Caco-2 (cell line): ENCODE data around the gene KRTAP10-8. TPM values are rescaled to one million over a fixed set of nuclear protein-coding genes. Genes with fewer than 3 reads are reported as not detected.

Source experiments
- BruUV-seq: library from RNA; stranded (reverse); fragments of 400-500 nt; replicated peaks from 2 replicates; lab custom pipeline; 2021; lab: Mats Ljungman, UMichigan
- CTCF ChIA-PET: fragments of 300-600 bp; sonication (Branson Sonifier 250); formaldehyde crosslinking; loops from one replicate; lab custom pipeline; 2022; ENCODE audit warnings: antibody characterized with exemption; lab: Charles Lee
- POLR2A ChIA-PET: fragments of 300-600 bp; sonication (Branson Sonifier 250); formaldehyde crosslinking; loops from one replicate; lab custom pipeline; 2022; ENCODE audit warnings: antibody characterized with exemption; lab: Charles Lee
- DNase-seq, 2 experiments: peaks; one replicate each; pipeline versions ENCODE4 v3.0.0 to v3.0.0-alpha.2; 2020 to 2022
- H3K27me3 ChIP-seq: replicated peaks from 2 replicates; pipeline ENCODE4 v1.6.0; 2011; ENCODE audit warnings: low read length; ENCODE audit not compliant: control insufficient read depth, insufficient read depth
- H3K36me3 ChIP-seq: 2 replicates; pipeline ENCODE4 v1.5.1; 2011; ENCODE audit warnings: low read length; ENCODE audit not compliant: control insufficient read depth, insufficient read depth
- H3K4me1 ChIP-seq: fragments of 250-450 bp; sonication (Bioruptor Pico); 2 replicates; pipeline ENCODE4 v1.5.1; 2020; ENCODE audit warnings: mild to moderate bottlenecking
- H3K4me3 ChIP-seq: 2 replicates; pipeline ENCODE4 v1.5.1; 2011; ENCODE audit warnings: low read depth, mild to moderate bottlenecking, control low read depth, low read length
- H3K9me3 ChIP-seq: fragments of 250-450 bp; sonication (Bioruptor Pico); 2 replicates; pipeline ENCODE4 v1.5.1; 2020; ENCODE audit warnings: mild to moderate bottlenecking, moderate library complexity
- H3K27ac Mint-ChIP-seq: one replicate; pipeline ENCODE4 v1.8.0; 2022; ENCODE audit warnings: mixed read lengths; ENCODE audit not compliant: unreplicated experiment
- H3K27me3 Mint-ChIP-seq: one replicate; pipeline ENCODE4 v1.8.0; 2022; ENCODE audit warnings: mixed read lengths; ENCODE audit not compliant: insufficient read depth, unreplicated experiment
- H3K36me3 Mint-ChIP-seq: one replicate; pipeline ENCODE4 v1.8.0; 2022; ENCODE audit warnings: mild to moderate bottlenecking, mixed read lengths; ENCODE audit not compliant: insufficient read depth, unreplicated experiment
- H3K4me1 Mint-ChIP-seq: one replicate; pipeline ENCODE4 v1.8.0; 2022; ENCODE audit warnings: low read depth, mixed read lengths; ENCODE audit not compliant: unreplicated experiment
- H3K4me3 Mint-ChIP-seq: one replicate; pipeline ENCODE4 v1.8.0; 2022; ENCODE audit warnings: mild to moderate bottlenecking, moderate library complexity, mixed read lengths; ENCODE audit not compliant: unreplicated experiment
- H3K9me3 Mint-ChIP-seq: one replicate; pipeline ENCODE4 v1.8.0; 2022; ENCODE audit warnings: mixed read lengths; ENCODE audit not compliant: unreplicated experiment
- intact Hi-C: fragments of 100-400 bp; cut with micrococcal nuclease; formaldehyde crosslinking; loops from one replicate; pipeline ENCODE4 v1.10.0; 2022; ENCODE audit not compliant: unreplicated experiment
- total RNA-seq: library from RNA; stranded (reverse); gene quantifications from 2 replicates; pipeline ENCODE4 v1.2.3, GENCODE V29; 2022
- TF ChIP-seq, protein P1 (sequence below), 2 experiments: fragments of 200-600 bp in 1 of 2; IDR thresholded peaks; 1 replicate in 1 of 2; 2 replicates in 1 of 2; pipeline versions ENCODE4 v1.5.1 to v1.8.0; 2011 to 2022; ENCODE audit warnings: antibody characterized with exemption in 1 of 2, control low read depth in 1 of 2, inconsistent platforms in 1 of 2, low read depth in 1 of 2, low read length in 1 of 2, mild to moderate bottlenecking in 1 of 2, moderate library complexity in 1 of 2; ENCODE audit not compliant: insufficient read depth in 1 of 2, severe bottlenecking in 1 of 2, unreplicated experiment in 1 of 2

KRTAP10-8 gene
- total RNA-seq, 1 experiment from 2014 or later: not detected

DNA sequence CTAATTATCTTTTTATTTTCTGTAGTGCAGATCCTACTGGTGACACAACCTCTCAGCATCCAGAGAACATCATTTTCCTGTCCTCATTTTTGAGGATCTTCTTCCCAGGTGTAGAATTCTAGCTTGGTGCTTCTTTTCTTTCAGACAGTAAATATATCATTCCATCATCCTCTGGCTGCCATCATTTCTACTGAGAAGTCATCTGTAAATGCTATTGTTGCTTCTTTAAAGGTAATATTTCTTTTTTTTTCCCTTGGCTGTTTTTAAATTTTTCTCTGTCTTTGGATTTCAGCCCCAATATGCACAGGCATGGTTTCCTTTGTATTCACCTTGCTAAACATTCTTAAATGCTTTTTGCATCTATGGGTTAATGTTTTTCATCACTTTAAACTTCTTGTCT is 11.7 kb downstream of the KRTAP10-8 start:
- Histone ChIP-seq H3K4me3 (no peak overlapping the region), H3K9me3 (peaks cover 24% of the 10 kb centered on the region), H3K36me3 (no peaks in the 10 kb centered on the region), H3K4me1 (no peaks in the 10 kb centered on the region), H3K27me3 (no peaks in the 10 kb centered on the region)
- H3K9me3 Mint-ChIP-seq: peaks cover 54% of the 10 kb centered on the region
- intact Hi-C loops: no loop called here
- no peaks in the 10 kb centered on the region for H3K36me3 Mint-ChIP-seq
- CTCF ChIA-PET: no interaction called here
- no peaks in the 10 kb centered on the region for H3K27me3 Mint-ChIP-seq
- no peaks in the 10 kb centered on the region for H3K4me1 Mint-ChIP-seq
- H3K4me3 Mint-ChIP-seq: no peak overlapping the region
- no TSS peak for BruUV-seq
- H3K27ac Mint-ChIP-seq: no peak overlapping the region
- POLR2A ChIA-PET: no interaction called here
- no peak for DNase-seq
- TF ChIP-seq, protein P1, sequence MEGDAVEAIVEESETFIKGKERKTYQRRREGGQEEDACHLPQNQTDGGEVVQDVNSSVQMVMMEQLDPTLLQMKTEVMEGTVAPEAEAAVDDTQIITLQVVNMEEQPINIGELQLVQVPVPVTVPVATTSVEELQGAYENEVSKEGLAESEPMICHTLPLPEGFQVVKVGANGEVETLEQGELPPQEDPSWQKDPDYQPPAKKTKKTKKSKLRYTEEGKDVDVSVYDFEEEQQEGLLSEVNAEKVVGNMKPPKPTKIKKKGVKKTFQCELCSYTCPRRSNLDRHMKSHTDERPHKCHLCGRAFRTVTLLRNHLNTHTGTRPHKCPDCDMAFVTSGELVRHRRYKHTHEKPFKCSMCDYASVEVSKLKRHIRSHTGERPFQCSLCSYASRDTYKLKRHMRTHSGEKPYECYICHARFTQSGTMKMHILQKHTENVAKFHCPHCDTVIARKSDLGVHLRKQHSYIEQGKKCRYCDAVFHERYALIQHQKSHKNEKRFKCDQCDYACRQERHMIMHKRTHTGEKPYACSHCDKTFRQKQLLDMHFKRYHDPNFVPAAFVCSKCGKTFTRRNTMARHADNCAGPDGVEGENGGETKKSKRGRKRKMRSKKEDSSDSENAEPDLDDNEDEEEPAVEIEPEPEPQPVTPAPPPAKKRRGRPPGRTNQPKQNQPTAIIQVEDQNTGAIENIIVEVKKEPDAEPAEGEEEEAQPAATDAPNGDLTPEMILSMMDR (IDR thresholded peaks at IDR 0.05; ENCODE audit: insufficient read depth in 1 of 2, low read depth in 1 of 2, low read length in 1 of 2, severe bottlenecking in 1 of 2, unreplicated experiment in 1 of 2): no peak

DNA sequence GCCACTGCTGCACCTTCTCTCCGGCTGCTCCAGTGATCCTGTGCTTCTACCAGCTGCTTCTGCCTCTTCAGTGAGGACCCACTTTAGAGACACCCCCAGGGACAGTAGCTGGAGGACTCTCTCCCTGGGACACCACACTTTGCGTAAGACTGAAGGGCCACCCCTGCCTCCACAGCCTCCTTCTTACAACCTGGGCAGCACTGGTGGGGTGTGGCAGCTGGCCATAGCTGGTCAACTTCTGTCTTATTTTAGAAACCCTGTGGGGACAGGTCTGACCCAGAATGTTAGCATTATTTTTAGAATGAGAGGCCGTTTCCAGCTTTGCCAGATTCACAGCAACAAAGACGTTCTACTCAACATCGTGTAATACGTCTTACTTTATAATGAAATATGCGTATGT is 13.9 kb downstream of the KRTAP10-8 start:
- peaks cover 14% of the 10 kb centered on the region for H3K9me3 ChIP-seq
- no peaks in the 10 kb centered on the region for H3K36me3 Mint-ChIP-seq
- no peak overlapping the region for H3K4me3 Mint-ChIP-seq
- H3K4me1 Mint-ChIP-seq: no peaks in the 10 kb centered on the region
- no peaks in the 10 kb centered on the region for H3K4me1 ChIP-seq
- H3K27me3 Mint-ChIP-seq: no peaks in the 10 kb centered on the region
- H3K9me3 Mint-ChIP-seq: peaks cover 46% of the 10 kb centered on the region
- CTCF ChIA-PET: no interaction called here
- intact Hi-C loops: no loop called here
- POLR2A ChIA-PET: no interaction called here
- no peaks in the 10 kb centered on the region for H3K36me3 ChIP-seq
- no TSS peak for BruUV-seq
- no peak for DNase-seq
- no peak overlapping the region for H3K4me3 ChIP-seq
- H3K27ac Mint-ChIP-seq: no peak overlapping the region
- H3K27me3 ChIP-seq: no peaks in the 10 kb centered on the region
- TF ChIP-seq, protein P1 (IDR thresholded peaks at IDR 0.05; ENCODE audit: insufficient read depth in 1 of 2, low read depth in 1 of 2, low read length in 1 of 2, severe bottlenecking in 1 of 2, unreplicated experiment in 1 of 2): no peak

DNA sequence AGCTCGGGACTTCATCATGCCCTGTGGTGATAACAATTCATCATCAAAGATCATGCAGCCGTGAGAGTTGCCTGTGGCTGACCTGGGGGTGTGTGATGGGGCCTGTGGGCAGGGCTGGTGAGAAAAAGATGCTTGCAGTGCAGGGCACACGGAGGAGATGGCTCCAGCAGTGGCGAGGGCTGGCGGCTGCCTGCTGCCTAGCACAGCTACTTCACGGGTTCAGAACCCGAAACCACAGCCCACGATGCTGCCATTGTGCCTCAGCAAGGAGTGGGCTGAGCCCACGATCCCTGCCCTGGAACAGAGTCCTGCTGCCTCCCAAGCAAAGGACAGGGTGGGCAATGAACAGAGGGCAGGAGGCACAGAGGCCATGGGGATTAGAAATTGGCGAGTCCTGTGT is 14.4 kb downstream of the KRTAP10-8 start:
- Mint-ChIP-seq H3K27ac (no peak overlapping the region), H3K4me3 (no peak overlapping the region), H3K36me3 (no peaks in the 10 kb centered on the region), H3K27me3 (no peaks in the 10 kb centered on the region), H3K9me3 (peaks cover 48% of the 10 kb centered on the region), H3K4me1 (no peaks in the 10 kb centered on the region)
- Histone ChIP-seq H3K9me3 (peaks cover 12% of the 10 kb centered on the region; the same call in 1 of the 2 replicates), H3K4me1 (no peaks in the 10 kb centered on the region), H3K4me3 (no peak overlapping the region), H3K27me3 (no peaks in the 10 kb centered on the region), H3K36me3 (no peaks in the 10 kb centered on the region)
- intact Hi-C loops: no loop called here
- CTCF ChIA-PET: no interaction called here
- no TSS peak for BruUV-seq
- DNase-seq: no peak
- TF ChIP-seq, protein P1 (IDR thresholded peaks at IDR 0.05; ENCODE audit: insufficient read depth in 1 of 2, low read depth in 1 of 2, low read length in 1 of 2, severe bottlenecking in 1 of 2, unreplicated experiment in 1 of 2): no peak
- POLR2A ChIA-PET: no interaction called here
